GM19455 (cell line): Measurements from ENCODE around the gene ELL3.
"Not testable (repeated sequence)": the region's sequence is repeated elsewhere in the genome, so short reads cannot be mapped to it uniquely, and the experiment has no call there.

ENCODE experiments used
- ATAC-seq: cut with Tn5 transposase; IDR thresholded peaks from one replicate; pipeline ENCODE4 v1.9.1; 2021; ENCODE audit not compliant: unreplicated experiment

ELL3 gene

GRCh38 chr15:43776718-43777266, at the start of gene ELL3:
ELL3 (minus strand) TSS chr15:43776966; CDS start chr15:43776901, 65 bp downstream.
- peak; percentile 39 for ATAC-seq

GRCh38 chr15:43826029-43826507, 49.3 kb upstream of the ELL3 start:
- no peak for ATAC-seq

GRCh38 chr15:43825305-43825704, 48.5 kb upstream of the ELL3 start:
- ATAC-seq, result not testable (repeated sequence)

- ATAC-seq, result peak; percentile 67
These were observed 47.8 kb upstream of the ELL3 start, which contains the start of gene MFAP1 for GRCh38 chr15:43824302-43825246. MFAP1 (minus strand) TSS chr15:43824690; CDS start chr15:43824569, 121 bp downstream.

GRCh38 chr15:43821505-43821904, 44.7 kb upstream of the ELL3 start:
- no peak for ATAC-seq

- ATAC-seq, result not testable (repeated sequence)
These were observed 38.3 kb upstream of the ELL3 start for GRCh38 chr15:43815064-43815463.

GRCh38 chr15:43808960-43809678, 32.4 kb upstream of the ELL3 start:
- ATAC-seq, result no peak

- no peak for ATAC-seq
These were observed 31.7 kb upstream of the ELL3 start for GRCh38 chr15:43808435-43808950.

- ATAC-seq, result not testable (repeated sequence)
These were observed 25.9 kb upstream of the ELL3 start for GRCh38 chr15:43802676-43803075.

GRCh38 chr15:43800286-43801141, 23.7 kb upstream of the ELL3 start, which contains the start of gene HYPK:
HYPK (plus strand) TSS chr15:43800599; CDS start chr15:43800623, 24 bp downstream.
- peak; percentile 85 for ATAC-seq

GRCh38 chr15:43799945-43800285, 23.1 kb upstream of the ELL3 start, which contains the start of gene SERINC4:
SERINC4 (minus strand) TSS chr15:43800220; CDS start chr15:43799986, 234 bp downstream.
- ATAC-seq, result no peak

GRCh38 chr15:43799209-43799944, 22.6 kb upstream of the ELL3 start:
- no peak for ATAC-seq

GRCh38 chr15:43796566-43796965, 19.8 kb upstream of the ELL3 start:
- no peak for ATAC-seq

- no peak for ATAC-seq
These were observed 19.2 kb upstream of the ELL3 start for GRCh38 chr15:43795997-43796396.

- ATAC-seq, result no peak
These were observed 18.4 kb upstream of the ELL3 start for GRCh38 chr15:43795197-43795596.

GRCh38 chr15:43794269-43795037, 17.7 kb upstream of the ELL3 start:
- ATAC-seq, result no peak

GRCh38 chr15:43793647-43794046, 16.9 kb upstream of the ELL3 start:
- ATAC-seq, result no peak

GRCh38 chr15:43792761-43793476, 16.2 kb upstream of the ELL3 start:
- no peak for ATAC-seq
